ENCODE data around the gene FAM234B.

DNA sequence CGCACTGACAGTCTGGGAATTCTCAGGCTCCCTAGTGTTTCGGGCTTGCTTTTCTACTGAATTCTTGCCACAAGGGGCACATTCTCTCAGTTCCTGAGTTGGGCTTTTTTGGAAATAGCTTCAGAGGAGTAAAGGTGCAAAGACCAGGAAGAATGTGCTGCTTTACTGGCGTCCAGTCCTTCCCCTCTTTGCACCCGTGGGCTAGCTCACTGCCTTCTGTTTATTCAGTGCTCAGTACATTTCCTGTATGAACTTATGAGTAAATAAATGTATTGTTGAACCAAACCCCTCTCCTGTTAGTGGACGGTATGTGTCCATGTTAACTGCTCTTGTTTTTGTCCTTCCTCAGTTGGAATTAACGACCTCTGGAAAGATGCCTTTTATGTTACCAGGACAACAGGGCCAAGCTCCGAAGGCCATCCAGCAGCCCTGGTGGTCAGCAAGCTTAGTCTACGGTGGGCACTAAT is 35.3 kb downstream of the FAM234B start:
- TF ChIP-seq, protein P1, sequence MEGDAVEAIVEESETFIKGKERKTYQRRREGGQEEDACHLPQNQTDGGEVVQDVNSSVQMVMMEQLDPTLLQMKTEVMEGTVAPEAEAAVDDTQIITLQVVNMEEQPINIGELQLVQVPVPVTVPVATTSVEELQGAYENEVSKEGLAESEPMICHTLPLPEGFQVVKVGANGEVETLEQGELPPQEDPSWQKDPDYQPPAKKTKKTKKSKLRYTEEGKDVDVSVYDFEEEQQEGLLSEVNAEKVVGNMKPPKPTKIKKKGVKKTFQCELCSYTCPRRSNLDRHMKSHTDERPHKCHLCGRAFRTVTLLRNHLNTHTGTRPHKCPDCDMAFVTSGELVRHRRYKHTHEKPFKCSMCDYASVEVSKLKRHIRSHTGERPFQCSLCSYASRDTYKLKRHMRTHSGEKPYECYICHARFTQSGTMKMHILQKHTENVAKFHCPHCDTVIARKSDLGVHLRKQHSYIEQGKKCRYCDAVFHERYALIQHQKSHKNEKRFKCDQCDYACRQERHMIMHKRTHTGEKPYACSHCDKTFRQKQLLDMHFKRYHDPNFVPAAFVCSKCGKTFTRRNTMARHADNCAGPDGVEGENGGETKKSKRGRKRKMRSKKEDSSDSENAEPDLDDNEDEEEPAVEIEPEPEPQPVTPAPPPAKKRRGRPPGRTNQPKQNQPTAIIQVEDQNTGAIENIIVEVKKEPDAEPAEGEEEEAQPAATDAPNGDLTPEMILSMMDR (IDR thresholded peaks at IDR 0.05), result no peak
- TF ChIP-seq POLR2A (IDR thresholded peaks at IDR 0.05) (no peak), POLR2AphosphoS5 (IDR thresholded peaks at IDR 0.05) (no peak), EP300 (IDR thresholded peaks at IDR 0.05) (no peak)

Measured in upper lobe of left lung (tissue), 4 donors.